GDM1 (cell line): Measurements from ENCODE around the gene WNK2.

Source experiments
- DNase-seq: peaks from one replicate; lab custom pipeline; 2025; lab: John Stamatoyannopoulos, UW

WNK2 gene

GRCh38 chr9:93218671-93219420, 34.9 kb downstream of the WNK2 start:
- DNase-seq: no peak

DNA sequence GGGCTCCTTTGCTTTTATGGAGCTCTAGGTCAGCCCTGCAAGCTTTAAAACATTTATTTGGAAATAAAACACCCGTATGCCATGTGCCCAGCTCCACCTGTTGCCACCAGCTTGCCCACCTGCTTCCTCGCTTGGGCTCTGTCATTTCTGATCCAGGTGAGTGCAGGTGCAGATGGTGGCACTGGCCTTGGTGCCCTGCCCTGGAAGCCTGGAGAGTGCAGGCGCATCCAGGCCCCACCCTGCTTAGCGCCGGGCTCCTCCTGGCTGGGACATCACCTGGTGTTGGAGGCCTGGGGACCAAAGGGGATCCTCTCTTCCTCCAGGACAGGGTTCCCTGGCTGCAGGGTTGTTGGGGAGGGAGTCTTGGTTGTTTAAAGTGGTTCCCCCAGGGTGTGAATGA, 35.8 kb downstream of the WNK2 start:
- no peak for DNase-seq

DNA sequence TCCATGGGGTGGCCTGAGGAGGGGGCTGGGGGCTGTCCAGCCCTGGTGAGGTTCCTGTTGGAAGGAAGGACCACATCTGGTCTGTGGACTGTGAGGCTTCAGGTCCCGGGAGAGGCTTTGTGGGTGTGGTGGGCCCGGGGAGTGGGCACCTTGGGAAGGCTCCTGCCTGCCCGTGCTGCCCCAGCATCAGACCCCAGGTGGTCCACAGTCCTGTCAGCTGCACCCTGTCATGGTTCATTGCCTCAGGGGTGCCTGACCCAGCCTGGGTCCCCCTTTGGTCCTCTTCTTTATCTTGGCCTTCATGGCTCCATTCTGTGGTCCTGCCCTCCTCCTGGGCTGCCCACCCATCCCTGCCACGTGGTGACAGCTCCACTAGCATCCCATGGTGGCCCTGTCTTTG, 36.7 kb downstream of the WNK2 start:
- DNase-seq: no peak

- DNase-seq: no peak
Observed at GRCh38 chr9:93221044-93221443, 37.1 kb downstream of the WNK2 start.

- DNase-seq: no peak
Observed at GRCh38 chr9:93222890-93223259, 38.9 kb downstream of the WNK2 start.

DNA sequence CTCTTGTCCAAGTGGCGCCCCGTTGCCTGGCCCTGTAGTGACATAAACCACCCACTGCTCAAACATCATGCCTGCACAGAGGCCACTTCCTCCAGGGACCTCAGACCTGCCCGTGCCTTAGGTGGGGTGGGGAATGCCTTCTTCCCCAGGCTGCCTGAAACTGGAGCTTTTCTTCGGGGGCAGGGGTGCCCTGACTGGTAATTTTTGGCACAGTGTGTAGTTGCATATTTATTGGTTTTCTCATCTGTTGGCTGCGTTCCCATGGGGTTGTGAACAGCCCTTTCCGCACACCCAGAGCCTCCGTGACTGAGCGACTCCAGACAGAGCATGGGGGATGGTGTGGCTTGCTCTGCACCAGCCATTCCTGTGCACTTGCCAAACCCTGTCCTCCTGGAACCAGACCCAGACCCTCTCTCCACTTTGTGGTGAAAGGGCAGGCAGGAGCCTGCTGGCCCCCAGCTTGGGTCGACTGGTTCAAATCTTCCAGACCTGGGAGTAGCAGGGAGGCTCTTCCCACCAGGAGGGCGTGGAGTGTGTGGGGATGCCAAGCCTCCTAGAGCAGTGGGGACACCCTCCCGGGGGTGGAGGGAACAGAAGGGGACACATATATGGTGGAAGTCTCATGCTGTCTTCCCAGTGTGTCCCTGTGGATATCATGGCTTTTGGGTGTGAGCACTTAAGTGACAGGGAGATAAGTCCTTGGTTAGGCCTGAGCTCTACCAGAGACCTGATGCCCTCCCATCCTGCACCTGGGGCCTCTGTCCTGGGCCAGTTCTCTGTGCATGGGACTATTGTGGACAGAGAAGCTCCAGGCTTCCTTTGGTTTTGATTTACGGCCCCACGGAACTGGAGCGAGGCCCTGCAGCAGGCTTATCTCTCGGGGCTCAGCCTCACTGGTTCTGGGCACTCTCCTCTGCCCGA, 39.6 kb downstream of the WNK2 start:
- no peak for DNase-seq

DNA sequence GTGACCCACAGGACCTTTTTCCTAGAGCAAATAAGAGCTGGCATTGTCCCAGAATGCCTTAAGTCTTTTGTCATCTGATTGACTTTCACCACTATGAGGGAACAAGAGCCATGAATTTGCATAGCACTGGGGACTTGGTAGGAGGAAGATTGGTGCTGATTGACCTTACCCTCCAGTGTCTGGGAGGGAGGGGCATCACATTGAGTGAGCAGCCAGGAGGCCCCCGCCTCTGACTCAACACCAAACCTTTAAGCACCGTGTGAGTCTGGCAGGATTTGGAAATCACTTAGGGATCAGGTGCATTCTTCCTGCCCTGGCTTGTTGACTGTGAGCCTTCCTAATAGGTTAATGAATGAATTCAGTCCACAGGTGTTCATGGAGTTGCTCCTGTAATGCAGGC, 40.7 kb downstream of the WNK2 start:
- DNase-seq: no peak

GRCh38 chr9:93225417-93225816, 41.5 kb downstream of the WNK2 start:
- DNase-seq: no peak

DNA sequence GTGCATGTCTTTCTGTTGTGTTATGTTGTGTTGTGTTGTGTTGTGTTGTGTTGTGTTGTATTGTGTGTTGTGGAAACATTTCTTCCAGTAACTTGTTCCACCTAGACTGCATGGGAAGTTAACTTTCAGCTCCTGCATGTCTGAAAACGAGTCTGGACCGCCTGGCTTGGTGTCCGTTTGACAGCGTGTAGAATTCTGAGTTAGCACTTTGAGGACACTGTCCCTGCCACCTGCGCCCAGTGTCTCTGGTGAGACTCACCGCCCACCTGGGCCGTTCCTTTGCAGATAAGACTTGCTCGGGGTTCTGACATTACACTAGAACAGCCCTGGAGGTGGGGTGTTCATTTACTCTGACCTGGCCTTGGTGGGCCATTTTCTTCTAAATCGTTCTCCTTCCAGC, 42.0 kb downstream of the WNK2 start:
- DNase-seq: no peak

DNA sequence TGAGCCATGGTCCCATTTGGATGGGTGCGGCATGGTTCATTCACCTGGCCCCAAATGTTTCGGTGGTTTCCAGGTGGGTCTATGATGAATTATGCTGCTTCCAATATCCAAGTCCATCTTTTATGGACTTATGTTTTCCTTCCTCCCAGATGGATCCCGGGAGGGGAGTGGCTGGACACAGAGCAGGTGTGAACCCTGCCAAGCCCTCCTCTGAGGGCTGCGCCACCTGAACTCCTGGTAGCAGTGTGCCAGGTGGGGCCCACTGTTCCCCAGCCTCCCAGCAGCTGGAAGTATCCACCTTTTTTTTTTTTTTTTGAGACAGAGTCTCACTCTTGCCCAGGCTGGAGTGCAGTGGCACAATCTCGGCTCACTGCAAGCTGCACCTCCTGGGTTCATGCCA, 42.9 kb downstream of the WNK2 start:
- no peak for DNase-seq

DNA sequence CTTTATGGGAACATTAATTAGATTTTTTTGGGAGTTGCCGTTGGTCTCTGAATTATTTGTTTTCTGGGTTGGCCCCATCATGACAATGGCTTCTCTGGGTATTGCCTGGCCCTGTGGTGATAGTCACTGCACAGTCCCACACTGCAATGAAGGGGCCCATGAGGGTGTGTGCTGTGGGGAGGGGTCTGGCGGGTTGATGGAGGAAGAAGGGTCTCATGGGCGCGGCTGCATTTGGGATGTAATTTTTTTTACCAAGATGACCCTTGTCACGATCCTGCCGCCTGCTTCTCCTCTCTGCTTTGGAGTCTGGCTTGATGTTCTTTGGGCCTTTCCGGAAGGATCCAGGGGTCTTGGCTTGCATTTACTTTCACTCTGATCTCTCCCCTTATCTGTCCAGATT, 44.1 kb downstream of the WNK2 start:
- no peak for DNase-seq

- DNase-seq: no peak
Observed at GRCh38 chr9:93228453-93228852, 44.5 kb downstream of the WNK2 start.

DNA sequence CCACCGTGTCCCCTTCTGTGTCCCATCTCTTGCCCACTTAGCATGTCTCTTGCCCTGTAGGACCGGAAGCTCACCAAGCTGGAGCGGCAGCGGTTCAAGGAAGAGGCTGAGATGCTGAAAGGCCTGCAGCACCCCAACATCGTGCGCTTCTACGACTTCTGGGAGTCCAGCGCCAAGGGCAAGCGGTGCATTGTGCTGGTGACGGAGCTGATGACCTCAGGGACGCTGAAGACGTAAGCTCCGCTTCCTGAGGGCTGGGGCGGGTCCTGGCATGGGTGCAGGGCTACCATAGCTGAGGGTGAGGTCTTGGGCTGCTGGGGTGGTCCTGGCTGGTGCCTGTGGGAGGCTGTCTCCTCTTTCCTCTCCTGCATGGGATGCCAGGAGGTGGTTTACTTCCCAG, 45.7 kb downstream of the WNK2 start:
- no peak for DNase-seq

GRCh38 chr9:93230185-93230584, 46.2 kb downstream of the WNK2 start:
- no peak for DNase-seq

DNA sequence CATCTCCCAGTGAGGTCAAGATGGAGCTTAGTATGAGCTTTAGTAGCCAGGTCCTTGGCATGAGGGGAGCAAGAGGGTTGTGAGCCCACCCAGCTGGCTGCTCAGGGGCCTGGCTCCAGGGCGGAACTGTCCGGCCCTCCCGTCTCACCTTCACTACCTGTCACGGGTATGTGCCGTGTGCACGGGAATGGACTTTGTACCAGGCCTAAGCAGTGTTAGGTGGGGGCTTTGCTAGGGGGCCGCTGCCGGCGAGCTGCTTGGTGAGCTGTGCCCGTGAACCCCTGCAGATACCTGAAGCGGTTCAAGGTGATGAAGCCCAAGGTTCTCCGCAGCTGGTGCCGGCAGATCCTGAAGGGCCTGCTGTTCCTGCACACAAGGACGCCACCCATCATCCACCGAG, 46.7 kb downstream of the WNK2 start:
- DNase-seq: no peak

DNA sequence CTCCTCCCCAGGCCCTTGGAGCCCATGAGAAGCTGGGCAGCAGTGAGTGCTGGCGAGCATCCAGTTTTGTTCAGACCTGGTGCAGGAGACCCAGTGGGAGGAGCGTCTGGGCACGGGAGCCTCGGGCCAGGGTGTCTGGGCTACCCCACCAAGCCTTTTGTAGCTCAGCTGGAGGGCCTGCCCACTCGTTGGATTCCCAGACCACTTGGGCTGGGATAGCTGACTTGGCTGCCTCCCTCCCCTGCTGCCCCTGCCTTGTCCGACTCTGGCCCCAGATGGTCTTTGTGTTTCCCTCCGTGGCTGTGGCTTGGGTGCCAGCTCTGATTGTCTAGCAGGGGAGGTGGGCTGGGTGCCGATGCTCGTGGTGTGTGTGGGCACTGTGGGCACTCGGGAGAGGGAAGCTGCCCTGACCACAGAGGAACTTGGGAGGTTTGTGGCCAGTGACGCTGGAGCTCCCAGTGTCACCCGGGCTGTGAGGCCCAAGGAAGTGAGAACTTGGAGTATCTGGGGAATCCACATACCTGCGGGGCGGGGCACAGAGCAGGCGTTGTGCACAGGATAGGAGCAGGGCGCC, 47.3 kb downstream of the WNK2 start:
- DNase-seq: peak; percentile 56

GRCh38 chr9:93231716-93232115, 47.8 kb downstream of the WNK2 start:
- no peak for DNase-seq

DNA sequence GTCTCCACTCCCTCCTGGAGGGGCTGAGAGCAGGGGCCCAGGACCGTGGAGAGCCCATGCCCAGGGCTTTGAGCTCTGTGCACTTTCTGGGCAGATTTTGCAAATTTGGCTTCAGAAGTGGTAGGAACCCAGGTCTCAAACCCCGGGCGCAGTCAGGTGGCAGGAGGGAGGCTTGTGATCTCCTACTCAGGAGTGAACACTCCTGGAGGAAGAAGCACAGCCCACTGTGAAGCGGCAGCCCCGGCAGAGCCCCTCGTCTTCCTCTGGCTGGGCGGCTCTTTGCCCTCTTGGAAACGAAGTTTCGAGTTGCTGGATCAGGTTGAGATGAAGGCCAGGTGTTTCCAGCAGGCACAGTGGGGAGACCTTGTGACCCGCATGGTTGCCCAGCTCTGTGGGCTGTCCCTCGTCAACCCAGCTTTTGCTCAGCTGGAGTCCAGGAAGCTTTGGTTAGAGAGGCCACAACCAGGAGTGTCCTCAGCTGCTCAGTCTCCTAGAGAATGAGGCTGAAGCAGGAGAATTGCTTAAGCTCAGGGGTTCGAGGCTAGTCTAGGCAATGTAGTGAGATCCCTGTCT, 48.5 kb downstream of the WNK2 start:
- DNase-seq: no peak

DNA sequence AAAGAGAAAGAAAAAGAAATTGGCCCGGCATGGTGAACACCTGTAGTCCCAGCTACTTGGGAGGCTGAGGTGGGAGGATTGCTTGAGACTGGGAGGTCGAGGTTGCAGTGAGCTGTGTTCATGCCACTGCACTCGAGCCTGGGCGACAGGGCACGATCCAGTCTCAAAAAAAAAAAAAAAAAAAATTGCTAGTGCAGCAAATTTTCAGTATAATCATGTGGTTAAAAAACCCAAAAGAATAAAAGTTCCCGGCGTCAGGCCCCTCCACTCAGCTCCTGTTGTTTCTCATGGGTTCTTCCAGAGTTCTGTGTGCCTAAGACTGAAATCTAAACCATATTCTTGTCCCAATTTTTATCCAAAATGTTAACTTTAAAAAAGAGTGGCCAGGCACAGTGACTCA, 49.1 kb downstream of the WNK2 start:
- DNase-seq: no peak

- no peak for DNase-seq
Observed at GRCh38 chr9:93234600-93234999, 50.7 kb downstream of the WNK2 start.

GRCh38 chr9:93235300-93235960, 51.5 kb downstream of the WNK2 start:
- no peak for DNase-seq

DNA sequence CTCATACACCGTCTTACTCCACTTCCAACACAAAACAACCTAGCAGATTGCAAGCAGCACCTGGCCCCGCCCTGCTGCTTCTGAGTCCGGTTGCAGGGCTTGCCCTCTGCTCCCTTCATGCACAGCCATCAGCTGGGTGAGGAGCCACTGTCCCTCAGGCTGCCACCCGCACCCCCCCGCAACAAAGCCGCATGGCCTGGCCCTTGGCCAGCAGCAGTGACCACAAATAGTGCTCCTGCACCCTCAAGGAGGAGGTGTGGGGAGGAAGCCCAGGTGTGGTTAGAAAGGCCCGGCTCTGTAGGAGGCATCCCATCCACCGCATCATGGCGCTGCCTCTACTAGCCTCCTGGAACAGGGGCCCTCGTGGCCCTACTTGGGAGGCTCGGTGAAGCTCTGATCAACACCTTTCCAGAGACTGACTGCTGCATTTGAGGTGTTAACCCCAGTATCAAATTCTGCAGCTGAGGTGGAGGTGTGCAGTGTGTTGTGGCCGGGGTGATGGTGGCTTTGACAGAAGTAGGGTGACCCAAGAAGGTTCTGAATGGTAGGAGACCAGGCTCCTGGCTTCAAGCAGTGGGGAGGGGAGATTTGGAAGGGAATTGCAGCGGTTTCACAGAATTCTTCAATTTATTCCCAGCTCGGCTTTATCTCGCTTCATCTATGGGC, 52.7 kb downstream of the WNK2 start:
- no peak for DNase-seq
